ENCODE data around the gene CD276.
A peak's percentile ranks its signal among the peaks of the same experiment; 100 is the strongest.
"Not testable (repeated sequence)": the region's sequence is repeated elsewhere in the genome, so short reads cannot be mapped to it uniquely, and the experiment has no call there.

Gene CD276

GRCh38 chr15:73683777-73684580 is at the start of gene CD276:
Gene CD276 (plus strand): TSS chr15:73684383. CDS start chr15:73699640, 15,257 bp downstream.
- peak; percentile 23 for DNase-seq

- DNase-seq, result no peak
Observed at GRCh38 chr15:73637527-73637926, 46.7 kb upstream of the CD276 start.

- not testable (repeated sequence) for DNase-seq
Observed at GRCh38 chr15:73639464-73639863, 44.7 kb upstream of the CD276 start.

GRCh38 chr15:73647259-73648013 is 36.7 kb upstream of the CD276 start:
- DNase-seq, result no peak

- no peak for DNase-seq
Observed at GRCh38 chr15:73648014-73648295, 36.2 kb upstream of the CD276 start.

- no peak for DNase-seq
Observed at GRCh38 chr15:73650416-73651126, 33.6 kb upstream of the CD276 start.

- DNase-seq, result no peak
Observed at GRCh38 chr15:73654659-73655058, 29.5 kb upstream of the CD276 start.

GRCh38 chr15:73655724-73656123 is 28.5 kb upstream of the CD276 start:
- DNase-seq, result no peak

- no peak for DNase-seq
Observed at GRCh38 chr15:73658645-73659044, 25.5 kb upstream of the CD276 start.

- DNase-seq, result no peak
Observed at GRCh38 chr15:73660455-73660854, 23.7 kb upstream of the CD276 start.

- DNase-seq, result no peak
Observed at GRCh38 chr15:73674587-73674986, 9.6 kb upstream of the CD276 start.

GRCh38 chr15:73677146-73677607 is 7.0 kb upstream of the CD276 start:
- peak; percentile 48 for DNase-seq

GRCh38 chr15:73677733-73678132 is 6.5 kb upstream of the CD276 start:
- DNase-seq, result no peak

GRCh38 chr15:73678498-73678897 is 5.7 kb upstream of the CD276 start:
- no peak for DNase-seq

- no peak for DNase-seq
Observed at GRCh38 chr15:73679180-73679579, 5.0 kb upstream of the CD276 start.

- no peak for DNase-seq
Observed at GRCh38 chr15:73679964-73680363, 4.2 kb upstream of the CD276 start.

- DNase-seq, result no peak
Observed at GRCh38 chr15:73680549-73680948, 3.6 kb upstream of the CD276 start.

- DNase-seq, result no peak
Observed at GRCh38 chr15:73681063-73681462, 3.1 kb upstream of the CD276 start.

GRCh38 chr15:73681856-73682599 is 2.2 kb upstream of the CD276 start:
- no peak for DNase-seq

GRCh38 chr15:73682600-73683090 is 1.5 kb upstream of the CD276 start:
- no peak for DNase-seq

- no peak for DNase-seq
Observed at GRCh38 chr15:73683257-73683776, 866 bp upstream of the CD276 start.

Measured in NCI-H2171 treated with DMSO at 0.1 percent for 48 hours (cell line).